HG03139 (cell line): Measurements from ENCODE around the gene ATF1.
"Not testable (repeated sequence)": the region's sequence is repeated elsewhere in the genome, so short reads cannot be mapped to it uniquely, and the experiment has no call there.

Experiments used
- ATAC-seq: cut with Tn5 transposase; IDR thresholded peaks from one replicate; pipeline ENCODE4 v1.9.1; 2021; ENCODE audit not compliant: unreplicated experiment

The ATF1 gene

GRCh38 chr12:50855218-50855617, 91.3 kb downstream of the ATF1 start:
- not testable (repeated sequence) for ATAC-seq

GRCh38 chr12:50855679-50856078, 91.8 kb downstream of the ATF1 start:
- not testable (repeated sequence) for ATAC-seq

GRCh38 chr12:50859621-50860310, 95.9 kb downstream of the ATF1 start:
- no peak for ATAC-seq

GRCh38 chr12:50862316-50862715, 98.4 kb downstream of the ATF1 start:
- ATAC-seq = no peak

- ATAC-seq = no peak
These were observed 101.4 kb downstream of the ATF1 start for GRCh38 chr12:50865266-50865665.

- ATAC-seq = not testable (repeated sequence)
These were observed 105.0 kb downstream of the ATF1 start for GRCh38 chr12:50868881-50869280.
